Body of pancreas (tissue), 4 donors: ENCODE results near the gene SETD9.

Experiments
- POLR2A ChIP-seq, 3 donors: fragments of 450-650 bp; IDR thresholded peaks; one replicate each; pipeline ENCODE4 v1.6.1; 2016; ENCODE audit warnings: antibody characterized with exemption in 3 of 3, mild to moderate bottlenecking in 2 of 3
- TF ChIP-seq, protein P1 (sequence below), 7 experiments: fragments of 450-650 bp in 4 of 7; fragments of 200-600 bp in 3 of 7; sonication (generic) in 3 of 7; IDR thresholded peaks; one replicate each; pipeline ENCODE4 v1.5.1; 2016 to 2019; ENCODE audit warnings: antibody characterized with exemption in 7 of 7

DNA sequence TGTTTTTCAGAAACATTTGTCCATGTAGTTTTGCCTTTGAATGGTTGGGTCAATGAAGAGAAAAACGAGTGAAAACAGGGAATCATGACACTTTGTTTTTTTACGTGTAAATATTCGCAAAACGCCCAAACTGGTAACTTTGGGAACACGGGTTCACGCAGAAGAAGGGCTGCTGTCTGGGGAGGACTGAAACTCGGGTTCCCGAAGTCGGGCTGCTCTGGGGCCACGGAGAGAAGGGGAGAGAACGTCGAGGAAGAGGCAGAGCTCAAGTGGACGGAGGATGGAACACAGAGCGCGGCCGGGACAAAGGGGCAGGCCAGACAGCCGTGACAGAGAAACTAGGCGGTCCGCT is 478 bp upstream of the SETD9 start:
- TF ChIP-seq, protein P1, sequence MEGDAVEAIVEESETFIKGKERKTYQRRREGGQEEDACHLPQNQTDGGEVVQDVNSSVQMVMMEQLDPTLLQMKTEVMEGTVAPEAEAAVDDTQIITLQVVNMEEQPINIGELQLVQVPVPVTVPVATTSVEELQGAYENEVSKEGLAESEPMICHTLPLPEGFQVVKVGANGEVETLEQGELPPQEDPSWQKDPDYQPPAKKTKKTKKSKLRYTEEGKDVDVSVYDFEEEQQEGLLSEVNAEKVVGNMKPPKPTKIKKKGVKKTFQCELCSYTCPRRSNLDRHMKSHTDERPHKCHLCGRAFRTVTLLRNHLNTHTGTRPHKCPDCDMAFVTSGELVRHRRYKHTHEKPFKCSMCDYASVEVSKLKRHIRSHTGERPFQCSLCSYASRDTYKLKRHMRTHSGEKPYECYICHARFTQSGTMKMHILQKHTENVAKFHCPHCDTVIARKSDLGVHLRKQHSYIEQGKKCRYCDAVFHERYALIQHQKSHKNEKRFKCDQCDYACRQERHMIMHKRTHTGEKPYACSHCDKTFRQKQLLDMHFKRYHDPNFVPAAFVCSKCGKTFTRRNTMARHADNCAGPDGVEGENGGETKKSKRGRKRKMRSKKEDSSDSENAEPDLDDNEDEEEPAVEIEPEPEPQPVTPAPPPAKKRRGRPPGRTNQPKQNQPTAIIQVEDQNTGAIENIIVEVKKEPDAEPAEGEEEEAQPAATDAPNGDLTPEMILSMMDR (IDR thresholded peaks at IDR 0.05), result no peak
- TF ChIP-seq POLR2A (IDR thresholded peaks at IDR 0.05), result no peak
